AG04450 (cell line): Measurements from ENCODE around the gene PRRC2B. TPM values are rescaled to one million over a fixed set of nuclear protein-coding genes. Genes with fewer than 3 reads are reported as not detected.

Source experiments
- CTCF ChIA-PET: fragments of 300-600, 350-600 bp; formaldehyde crosslinking; extraction: SDS; loops from one replicate; lab custom pipeline; 2022; ENCODE audit warnings: antibody characterized with exemption, inconsistent platforms; lab: Charles Lee
- POLR2A ChIA-PET: fragments of 350-600 bp; formaldehyde crosslinking; extraction: SDS; loops from one replicate; lab custom pipeline; 2021; ENCODE audit warnings: antibody characterized with exemption, inconsistent platforms; lab: Yijun Ruan, JAX
- DNase-seq: peaks from one replicate; pipeline ENCODE4 v3.0.0-alpha.2; 2011; ENCODE audit warnings: low read depth, low spot score
- H3K27ac ChIP-seq: one replicate; pipeline ENCODE4 v1.5.1; 2012; ENCODE audit warnings: low read depth, low read length, control low read depth
- H3K27me3 ChIP-seq: one replicate; pipeline ENCODE4 v1.6.0; 2012; ENCODE audit warnings: low read length; ENCODE audit not compliant: control insufficient read depth, insufficient read depth
- H3K4me3 ChIP-seq: 2 replicates; pipeline ENCODE4 v1.5.1; 2011; ENCODE audit warnings: mild to moderate bottlenecking, low read depth, low read length, control low read depth
- H3K9me3 ChIP-seq: 2 replicates; pipeline ENCODE4 v1.5.1; 2012; ENCODE audit warnings: low read length; ENCODE audit not compliant: control insufficient read depth, insufficient read depth
- CTCF ChIP-seq: IDR thresholded peaks from 2 replicates; pipeline ENCODE4 v1.5.1; 2011; ENCODE audit warnings: low read depth, low read length, control low read depth, inconsistent platforms
- polyA plus RNA-seq: library from polyadenylated mRNA; depleted of rRNA; stranded (reverse); fragments of >200 nt; gene quantifications from 2 replicates; pipeline ENCODE4 v1.2.3, GENCODE V29; 2011

The PRRC2B gene
- polyA plus RNA-seq, 1 experiment = 31.8 TPM

- DNase-seq = no peak
- ChIA-PET CTCF (no interaction called here), POLR2A (no interaction called here)
- Histone ChIP-seq H3K27ac (no peak overlapping the region), H3K9me3 (no peaks in the 10 kb centered on the region), H3K4me3 (no peak overlapping the region), H3K27me3 (no peaks in the 10 kb centered on the region)
- no peak for TF ChIP-seq CTCF
These were observed 92.0 kb downstream of the PRRC2B start for GRCh38 chr9:131485728-131486422.

GRCh38 chr9:131487001-131487400, 93.1 kb downstream of the PRRC2B start:
- DNase-seq = no peak
- no peak overlapping the region for H3K4me3 ChIP-seq
- H3K9me3 ChIP-seq = no peaks in the 10 kb centered on the region
- ChIA-PET CTCF (interaction anchor here (0.6 kb wide), 1 partner anchor 41 kb away, joined by 3 read pairs; no protein-coding TSS in a partner anchor), POLR2A (no interaction called here)
- no peak for TF ChIP-seq CTCF
- no peaks in the 10 kb centered on the region for H3K27me3 ChIP-seq
- H3K27ac ChIP-seq = no peak overlapping the region

GRCh38 chr9:131487621-131488031, 93.7 kb downstream of the PRRC2B start:
- no peak for DNase-seq
- Histone ChIP-seq H3K27me3 (no peaks in the 10 kb centered on the region), H3K27ac (no peak overlapping the region), H3K9me3 (no peaks in the 10 kb centered on the region), H3K4me3 (no peak overlapping the region)
- ChIA-PET POLR2A (no interaction called here), CTCF (no interaction called here)
- TF ChIP-seq CTCF = no peak

GRCh38 chr9:131490514-131490913, 96.6 kb downstream of the PRRC2B start:
- no peaks in the 10 kb centered on the region; the same call in 1 of the 2 replicates for H3K9me3 ChIP-seq
- H3K27me3 ChIP-seq = no peaks in the 10 kb centered on the region
- CTCF ChIA-PET = interaction anchor here (0.8 to 1.1 kb wide), 2 partner anchors 11 to 141 kb away, joined by 3 read pairs; no protein-coding TSS in a partner anchor
- no peak for TF ChIP-seq CTCF
- POLR2A ChIA-PET = no interaction called here
- H3K4me3 ChIP-seq = no peak overlapping the region
- no peak overlapping the region for H3K27ac ChIP-seq
- no peak for DNase-seq

- no peak for TF ChIP-seq CTCF
- DNase-seq = no peak
- H3K27me3 ChIP-seq = no peaks in the 10 kb centered on the region
- no peak overlapping the region for H3K4me3 ChIP-seq
- no peaks in the 10 kb centered on the region; the same call in 1 of the 2 replicates for H3K9me3 ChIP-seq
- ChIA-PET CTCF (interaction anchor here (0.8 kb wide), 1 partner anchor 12 kb away, joined by 3 read pairs; no protein-coding TSS in a partner anchor), POLR2A (no interaction called here)
- no peak overlapping the region for H3K27ac ChIP-seq
These were observed 97.3 kb downstream of the PRRC2B start for GRCh38 chr9:131491001-131491710.
